ENCODE data around the gene ITGB1. TPM values are rescaled to one million over a fixed set of nuclear protein-coding genes. Genes with fewer than 3 reads are reported as not detected.
A peak's percentile ranks its signal among the peaks of the same experiment; 100 is the strongest.
"Not testable (repeated sequence)": the region's sequence is repeated elsewhere in the genome, so short reads cannot be mapped to it uniquely, and the experiment has no call there.

Gene ITGB1
- total RNA-seq, 1 experiment from 2014 or later, result 421 TPM

GRCh38 chr10:32979041-32979440 lies 21.0 kb upstream of the ITGB1 start:
- no TSS peak for BruUV-seq (replicated peaks)
- Histone ChIP-seq H3K27me3 (ENCODE audit: insufficient read depth, low read depth) (no peaks in the 10 kb centered on the region), H3K4me1 (replicated peaks; ENCODE audit: insufficient read depth) (peaks cover 40% of the 10 kb centered on the region), H3F3A (ENCODE audit: insufficient read depth, low read depth) (peaks cover 44% of the 10 kb centered on the region), H3K9me3 (ENCODE audit: insufficient read depth, low read depth) (no peaks in the 10 kb centered on the region), H3K9me2 (ENCODE audit: insufficient read depth) (no peaks in the 10 kb centered on the region), H3K4me3 (no peak overlapping the region), H3K4me2 (no peak overlapping the region), H3K79me2 (ENCODE audit: low read depth) (peaks cover 2% of the 10 kb centered on the region; the same call in 1 of the 2 replicates), H2AFZ (no peak overlapping the region), H4K20me1 (ENCODE audit: insufficient read depth) (no peaks in the 10 kb centered on the region), H3K27ac (peak overlapping the region; percentile 98; the same call in 1 of the 2 replicates), H3K36me3 (ENCODE audit: low read depth) (no peaks in the 10 kb centered on the region)
- DNase-seq, result no peak
- CTCF ChIA-PET, result no interaction called here
- intact Hi-C loops (cut with micrococcal nuclease; ENCODE audit: unreplicated experiment), result no loop called here
- POLR2A ChIA-PET (ENCODE audit: unreplicated experiment), result no interaction called here
- no peak for TF ChIP-seq CTCF (conservative IDR thresholded peaks at IDR 0.05)
- TF ChIP-seq EZH2 (IDR thresholded peaks at IDR 0.05; ENCODE audit: low read depth), result no peak

GRCh38 chr10:32977846-32978809 lies 20.1 kb upstream of the ITGB1 start:
- H3K79me2 ChIP-seq (ENCODE audit: low read depth); BruUV-seq (replicated peaks); H3K27me3 ChIP-seq (ENCODE audit: insufficient read depth, low read depth); H2AFZ ChIP-seq; H3K9me2 ChIP-seq (ENCODE audit: insufficient read depth); H3K4me2 ChIP-seq; DNase-seq; H3K4me3 ChIP-seq; H3K9me3 ChIP-seq (ENCODE audit: insufficient read depth, low read depth); H4K20me1 ChIP-seq (ENCODE audit: insufficient read depth); H3K36me3 ChIP-seq (ENCODE audit: low read depth); H3K27ac ChIP-seq; intact Hi-C loops (cut with micrococcal nuclease; ENCODE audit: unreplicated experiment): not testable (repeated sequence)
- POLR2A ChIA-PET (ENCODE audit: unreplicated experiment), result interaction anchor here (0.7 kb wide), 1 partner anchor 13 kb away, joined by 5 read pairs; no protein-coding TSS in a partner anchor
- H3F3A ChIP-seq (ENCODE audit: insufficient read depth, low read depth), result peaks cover 35% of the 10 kb centered on the region
- CTCF ChIA-PET, result interaction anchor here (0.7 kb wide), 1 partner anchor 1142 kb away, joined by 3 read pairs; no protein-coding TSS in a partner anchor
- peaks cover 37% of the 10 kb centered on the region for H3K4me1 ChIP-seq (replicated peaks; ENCODE audit: insufficient read depth)

- peaks cover 27% of the 10 kb centered on the region for H3F3A ChIP-seq (ENCODE audit: insufficient read depth, low read depth)
- no peak overlapping the region for H3K4me2 ChIP-seq
- no peaks in the 10 kb centered on the region for H3K36me3 ChIP-seq (ENCODE audit: low read depth)
- BruUV-seq (replicated peaks), result no TSS peak
- no peaks in the 10 kb centered on the region for H4K20me1 ChIP-seq (ENCODE audit: insufficient read depth)
- ChIA-PET POLR2A (ENCODE audit: unreplicated experiment) (interaction anchor here (0.8 kb wide), 1 partner anchor 1767 kb away, joined by 14 read pairs; no protein-coding TSS in a partner anchor), CTCF (no interaction called here)
- no peaks in the 10 kb centered on the region for H3K79me2 ChIP-seq (ENCODE audit: low read depth)
- peaks cover 37% of the 10 kb centered on the region for H3K4me1 ChIP-seq (replicated peaks; ENCODE audit: insufficient read depth)
- no peaks in the 10 kb centered on the region for H3K9me2 ChIP-seq (ENCODE audit: insufficient read depth)
- no peaks in the 10 kb centered on the region for H3K9me3 ChIP-seq (ENCODE audit: insufficient read depth, low read depth)
- no peaks in the 10 kb centered on the region for H3K27me3 ChIP-seq (ENCODE audit: insufficient read depth, low read depth)
- intact Hi-C loops (cut with micrococcal nuclease; ENCODE audit: unreplicated experiment), result no loop called here
- TF ChIP-seq CTCF (conservative IDR thresholded peaks at IDR 0.05) (no peak), EZH2 (IDR thresholded peaks at IDR 0.05; ENCODE audit: low read depth) (no peak)
- no peak for DNase-seq
- H3K4me3 ChIP-seq, result no peak overlapping the region
- H3K27ac ChIP-seq, result no peak overlapping the region
- H2AFZ ChIP-seq, result no peak overlapping the region
Measured at GRCh38 chr10:32976338-32976737, 18.3 kb upstream of the ITGB1 start.
